K562 (cell line): Measurements from ENCODE around the gene DNAJC15. TPM values are rescaled to one million over a fixed set of nuclear protein-coding genes. Genes with fewer than 3 reads are reported as not detected.

Source experiments
- HDGF ChIP-seq: fragments of 450-650 bp; IDR thresholded peaks from 2 replicates; pipeline ENCODE4 v1.6.1; 2016
- L3MBTL2 ChIP-seq: fragments of 450-650 bp; IDR thresholded peaks from 2 replicates; pipeline ENCODE4 v1.6.1; 2016; ENCODE audit warnings: mild to moderate bottlenecking, moderate library complexity
- NEUROD1 ChIP-seq: fragments of 150-350 bp; IDR thresholded peaks from 2 replicates; pipeline ENCODE4 v1.6.1; 2014; ENCODE audit warnings: borderline replicate concordance, low read length, low read depth; ENCODE audit not compliant: partially characterized antibody
- REST ChIP-seq, 2 experiments: fragments of 450-650 bp; formaldehyde crosslinking in 1 of 2; IDR thresholded peaks; 2 replicates each; pipeline versions ENCODE4 v1.4.0 to v1.6.1; 2014 to 2020; ENCODE audit warnings: mild to moderate bottlenecking in 2 of 2, borderline replicate concordance in 1 of 2, low read depth in 1 of 2
- polyA plus RNA-seq, 8 experiments: library from polyadenylated mRNA; depleted of rRNA in 4 of 8; stranded (reverse) in 5 of 8; unstranded in 3 of 8; fragments of >200 nt; fragmentation: Nextera tagmentation in 2 of 8; fragmentation: Illumina TruSeq in 1 of 8; extraction: Ambion mirVana in 2 of 8; extraction: Trizol in 1 of 8; gene quantifications; 2 replicates each; pipeline versions ENCODE4 v1.2.1 to v1.2.3, GENCODE V29; 2011 to 2014; ENCODE audit warnings: inconsistent platforms in 1 of 8, missing spikeins in 1 of 8
- total RNA-seq, 7 experiments: library from RNA; depleted of rRNA in 6 of 7; stranded (reverse); fragments of >200 nt in 6 of 7; fragmentation: Illumina TruSeq in 2 of 7; extraction: Trizol in 2 of 7; gene quantifications; 2 replicates each; pipeline versions ENCODE4 v1.2.1 to v1.2.3, GENCODE V29; 2011 to 2021; ENCODE audit warnings: low replicate concordance in 1 of 7
- TF ChIP-seq, protein P1 (sequence below): fragments of 250-450 bp; sonication (Bioruptor Pico); IDR thresholded peaks from 2 replicates; pipeline ENCODE4 v1.6.1; 2021; ENCODE audit warnings: mild to moderate bottlenecking

DNAJC15 gene
- total and polyA plus RNA-seq, 9 of the 15 experiments (the other 6 are each of a cell fraction or from before 2014, with no cell fraction given), result 0.47 to 3.8 (median 1.0) TPM

DNA sequence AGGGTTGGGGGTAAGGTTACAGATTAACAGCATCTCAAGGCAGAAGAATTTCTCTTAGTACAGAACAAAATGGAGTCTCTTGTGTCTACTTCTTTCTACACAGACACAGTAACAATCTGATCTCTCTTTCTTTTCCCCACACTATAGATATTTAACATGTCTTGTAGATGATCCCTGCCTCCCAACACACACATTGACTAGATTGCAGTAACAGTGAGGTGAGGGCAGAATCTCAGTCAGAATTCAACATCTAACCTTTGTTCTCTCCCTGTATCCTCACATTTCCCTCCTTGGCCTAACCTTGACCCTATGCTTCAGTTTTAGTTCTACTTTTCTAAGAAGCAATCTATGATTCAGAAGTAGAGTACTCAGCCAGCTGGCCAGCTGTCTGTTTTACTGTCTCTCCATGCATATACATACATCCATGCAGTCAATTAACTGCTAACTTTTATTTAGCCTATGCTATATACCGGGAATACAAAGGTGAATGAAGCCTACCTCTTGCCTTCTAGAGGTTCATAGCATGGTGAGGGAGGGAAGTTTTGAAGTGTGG lies 18.1 kb downstream of the DNAJC15 start (continued):
- TF ChIP-seq REST (IDR thresholded peaks at IDR 0.05; ENCODE audit: borderline replicate concordance), result no peak
- TF ChIP-seq REST (CRISPR knock-in tag; IDR thresholded peaks at IDR 0.05; ENCODE audit: low read depth), result no peak
- TF ChIP-seq HDGF, result no peak
- TF ChIP-seq, protein P1, sequence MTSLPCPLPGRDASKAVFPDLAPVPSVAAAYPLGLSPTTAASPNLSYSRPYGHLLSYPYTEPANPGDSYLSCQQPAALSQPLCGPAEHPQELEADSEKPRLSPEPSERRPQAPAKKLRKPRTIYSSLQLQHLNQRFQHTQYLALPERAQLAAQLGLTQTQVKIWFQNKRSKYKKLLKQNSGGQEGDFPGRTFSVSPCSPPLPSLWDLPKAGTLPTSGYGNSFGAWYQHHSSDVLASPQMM (CRISPR knock-in tag), result no peak
- TF ChIP-seq L3MBTL2, result no peak
- TF ChIP-seq NEUROD1, result no peak
